ENCODE measurements around the gene SOX6. TPM values are rescaled to one million over a fixed set of nuclear protein-coding genes. Genes with fewer than 3 reads are reported as not detected.

The SOX6 gene
- total and polyA plus RNA-seq, 2 experiments from 2014 or later: 0.03 to 0.66 TPM

DNA sequence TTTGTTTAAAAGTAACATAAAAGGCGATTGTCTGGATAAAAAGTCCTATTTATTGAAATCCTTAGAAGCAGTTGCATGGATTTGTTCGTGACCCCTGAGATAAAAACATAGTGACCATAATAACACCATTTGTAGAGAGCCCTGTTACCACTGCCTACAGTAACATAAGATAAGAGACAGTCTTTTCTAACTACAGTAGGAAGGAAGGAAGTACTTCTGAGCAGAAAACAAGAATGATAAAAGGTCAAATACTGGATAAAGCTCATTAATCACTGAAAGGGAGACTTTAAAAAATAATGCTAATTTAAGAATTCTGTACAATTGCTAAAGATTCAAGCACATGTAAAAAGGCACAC, 47.1 kb upstream of the SOX6 start:
- Mint-ChIP-seq H3K4me3 (0 out of 3 replicates have a peak overlapping the region, but pooled peaks have one; percentile 6), H3K27ac (no peak overlapping the region), H3K27me3 (ENCODE audit: insufficient read depth, low read depth, poor library complexity) (peaks cover 84% of the 10 kb centered on the region), H3K4me1 (peaks cover 48% of the 10 kb centered on the region), H3K36me3 (ENCODE audit: low read depth) (no peaks in the 10 kb centered on the region), H3K9me3 (no peaks in the 10 kb centered on the region)
- DNase-seq (ENCODE audit: low spot score): no peak
- Histone ChIP-seq H3K79me2 (replicated peaks; ENCODE audit: insufficient read depth) (no peaks in the 10 kb centered on the region), H3K4me2 (0 out of 2 replicates have a peak overlapping the region, but pooled peaks have one; percentile 19), H3K9me2 (ENCODE audit: insufficient read depth) (no peaks in the 10 kb centered on the region), H3K4me3 (no peak overlapping the region), H2AFZ (no peak overlapping the region), H3K4me1 (ENCODE audit: insufficient read depth) (peaks cover 41% of the 10 kb centered on the region), H3K36me3 (ENCODE audit: insufficient read depth) (no peaks in the 10 kb centered on the region), H3K27ac (ENCODE audit: low read depth) (no peak overlapping the region), H3F3A (replicated peaks; ENCODE audit: low read depth) (no peaks in the 10 kb centered on the region), H3K27me3 (ENCODE audit: insufficient read depth) (peaks cover 100% of the 10 kb centered on the region), H4K20me1 (replicated peaks; ENCODE audit: insufficient read depth) (peaks cover 10% of the 10 kb centered on the region; the same call in 1 of the 2 replicates)
- TF ChIP-seq, protein P1, sequence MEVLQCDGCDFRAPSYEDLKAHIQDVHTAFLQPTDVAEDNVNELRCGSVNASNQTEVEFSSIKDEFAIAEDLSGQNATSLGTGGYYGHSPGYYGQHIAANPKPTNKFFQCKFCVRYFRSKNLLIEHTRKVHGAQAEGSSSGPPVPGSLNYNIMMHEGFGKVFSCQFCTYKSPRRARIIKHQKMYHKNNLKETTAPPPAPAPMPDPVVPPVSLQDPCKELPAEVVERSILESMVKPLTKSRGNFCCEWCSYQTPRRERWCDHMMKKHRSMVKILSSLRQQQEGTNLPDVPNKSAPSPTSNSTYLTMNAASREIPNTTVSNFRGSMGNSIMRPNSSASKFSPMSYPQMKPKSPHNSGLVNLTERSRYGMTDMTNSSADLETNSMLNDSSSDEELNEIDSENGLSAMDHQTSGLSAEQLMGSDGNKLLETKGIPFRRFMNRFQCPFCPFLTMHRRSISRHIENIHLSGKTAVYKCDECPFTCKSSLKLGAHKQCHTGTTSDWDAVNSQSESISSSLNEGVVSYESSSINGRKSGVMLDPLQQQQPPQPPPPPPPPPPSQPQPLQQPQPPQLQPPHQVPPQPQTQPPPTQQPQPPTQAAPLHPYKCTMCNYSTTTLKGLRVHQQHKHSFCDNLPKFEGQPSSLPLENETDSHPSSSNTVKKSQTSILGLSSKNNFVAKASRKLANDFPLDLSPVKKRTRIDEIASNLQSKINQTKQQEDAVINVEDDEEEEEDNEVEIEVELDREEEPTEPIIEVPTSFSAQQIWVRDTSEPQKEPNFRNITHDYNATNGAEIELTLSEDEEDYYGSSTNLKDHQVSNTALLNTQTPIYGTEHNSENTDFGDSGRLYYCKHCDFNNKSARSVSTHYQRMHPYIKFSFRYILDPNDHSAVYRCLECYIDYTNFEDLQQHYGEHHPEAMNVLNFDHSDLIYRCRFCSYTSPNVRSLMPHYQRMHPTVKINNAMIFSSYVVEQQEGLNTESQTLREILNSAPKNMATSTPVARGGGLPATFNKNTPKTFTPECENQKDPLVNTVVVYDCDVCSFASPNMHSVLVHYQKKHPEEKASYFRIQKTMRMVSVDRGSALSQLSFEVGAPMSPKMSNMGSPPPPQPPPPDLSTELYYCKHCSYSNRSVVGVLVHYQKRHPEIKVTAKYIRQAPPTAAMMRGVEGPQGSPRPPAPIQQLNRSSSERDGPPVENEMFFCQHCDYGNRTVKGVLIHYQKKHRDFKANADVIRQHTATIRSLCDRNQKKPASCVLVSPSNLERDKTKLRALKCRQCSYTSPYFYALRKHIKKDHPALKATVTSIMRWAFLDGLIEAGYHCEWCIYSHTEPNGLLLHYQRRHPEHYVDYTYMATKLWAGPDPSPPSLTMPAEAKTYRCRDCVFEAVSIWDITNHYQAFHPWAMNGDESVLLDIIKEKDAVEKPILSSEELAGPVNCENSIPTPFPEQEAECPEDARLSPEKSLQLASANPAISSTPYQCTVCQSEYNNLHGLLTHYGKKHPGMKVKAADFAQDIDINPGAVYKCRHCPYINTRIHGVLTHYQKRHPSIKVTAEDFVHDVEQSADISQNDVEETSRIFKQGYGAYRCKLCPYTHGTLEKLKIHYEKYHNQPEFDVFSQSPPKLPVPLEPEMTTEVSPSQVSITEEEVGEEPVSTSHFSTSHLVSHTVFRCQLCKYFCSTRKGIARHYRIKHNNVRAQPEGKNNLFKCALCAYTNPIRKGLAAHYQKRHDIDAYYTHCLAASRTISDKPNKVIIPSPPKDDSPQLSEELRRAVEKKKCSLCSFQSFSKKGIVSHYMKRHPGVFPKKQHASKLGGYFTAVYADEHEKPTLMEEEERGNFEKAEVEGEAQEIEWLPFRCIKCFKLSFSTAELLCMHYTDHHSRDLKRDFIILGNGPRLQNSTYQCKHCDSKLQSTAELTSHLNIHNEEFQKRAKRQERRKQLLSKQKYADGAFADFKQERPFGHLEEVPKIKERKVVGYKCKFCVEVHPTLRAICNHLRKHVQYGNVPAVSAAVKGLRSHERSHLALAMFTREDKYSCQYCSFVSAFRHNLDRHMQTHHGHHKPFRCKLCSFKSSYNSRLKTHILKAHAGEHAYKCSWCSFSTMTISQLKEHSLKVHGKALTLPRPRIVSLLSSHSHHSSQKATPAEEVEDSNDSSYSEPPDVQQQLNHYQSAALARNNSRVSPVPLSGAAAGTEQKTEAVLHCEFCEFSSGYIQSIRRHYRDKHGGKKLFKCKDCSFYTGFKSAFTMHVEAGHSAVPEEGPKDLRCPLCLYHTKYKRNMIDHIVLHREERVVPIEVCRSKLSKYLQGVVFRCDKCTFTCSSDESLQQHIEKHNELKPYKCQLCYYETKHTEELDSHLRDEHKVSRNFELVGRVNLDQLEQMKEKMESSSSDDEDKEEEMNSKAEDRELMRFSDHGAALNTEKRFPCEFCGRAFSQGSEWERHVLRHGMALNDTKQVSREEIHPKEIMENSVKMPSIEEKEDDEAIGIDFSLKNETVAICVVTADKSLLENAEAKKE (CRISPR knock-in tag; IDR thresholded peaks at IDR 0.05): no peak
- TF ChIP-seq NANOG (IDR thresholded peaks at IDR 0.05; ENCODE audit: borderline replicate concordance) (no peak), POLR2AphosphoS5 (IDR thresholded peaks at IDR 0.05; ENCODE audit: low read depth) (no peak), JUNB (IDR thresholded peaks at IDR 0.05; ENCODE audit: unreplicated experiment) (no peak), CREB1 (CRISPR knock-in tag; IDR thresholded peaks at IDR 0.05; ENCODE audit: low read depth) (no peak), ZNF114 (CRISPR knock-in tag; IDR thresholded peaks at IDR 0.05) (no peak), ZNF331 (CRISPR knock-in tag; IDR thresholded peaks at IDR 0.05; ENCODE audit: low read depth) (no peak), EZH2phosphoT487 (IDR thresholded peaks at IDR 0.05; ENCODE audit: unreplicated experiment) (no peak), EZH2 (IDR thresholded peaks at IDR 0.05; ENCODE audit: low read depth, unreplicated experiment) (no peak), STAT1 (IDR thresholded peaks at IDR 0.05; ENCODE audit: unreplicated experiment) (no peak)
- TF ChIP-seq, protein P2, sequence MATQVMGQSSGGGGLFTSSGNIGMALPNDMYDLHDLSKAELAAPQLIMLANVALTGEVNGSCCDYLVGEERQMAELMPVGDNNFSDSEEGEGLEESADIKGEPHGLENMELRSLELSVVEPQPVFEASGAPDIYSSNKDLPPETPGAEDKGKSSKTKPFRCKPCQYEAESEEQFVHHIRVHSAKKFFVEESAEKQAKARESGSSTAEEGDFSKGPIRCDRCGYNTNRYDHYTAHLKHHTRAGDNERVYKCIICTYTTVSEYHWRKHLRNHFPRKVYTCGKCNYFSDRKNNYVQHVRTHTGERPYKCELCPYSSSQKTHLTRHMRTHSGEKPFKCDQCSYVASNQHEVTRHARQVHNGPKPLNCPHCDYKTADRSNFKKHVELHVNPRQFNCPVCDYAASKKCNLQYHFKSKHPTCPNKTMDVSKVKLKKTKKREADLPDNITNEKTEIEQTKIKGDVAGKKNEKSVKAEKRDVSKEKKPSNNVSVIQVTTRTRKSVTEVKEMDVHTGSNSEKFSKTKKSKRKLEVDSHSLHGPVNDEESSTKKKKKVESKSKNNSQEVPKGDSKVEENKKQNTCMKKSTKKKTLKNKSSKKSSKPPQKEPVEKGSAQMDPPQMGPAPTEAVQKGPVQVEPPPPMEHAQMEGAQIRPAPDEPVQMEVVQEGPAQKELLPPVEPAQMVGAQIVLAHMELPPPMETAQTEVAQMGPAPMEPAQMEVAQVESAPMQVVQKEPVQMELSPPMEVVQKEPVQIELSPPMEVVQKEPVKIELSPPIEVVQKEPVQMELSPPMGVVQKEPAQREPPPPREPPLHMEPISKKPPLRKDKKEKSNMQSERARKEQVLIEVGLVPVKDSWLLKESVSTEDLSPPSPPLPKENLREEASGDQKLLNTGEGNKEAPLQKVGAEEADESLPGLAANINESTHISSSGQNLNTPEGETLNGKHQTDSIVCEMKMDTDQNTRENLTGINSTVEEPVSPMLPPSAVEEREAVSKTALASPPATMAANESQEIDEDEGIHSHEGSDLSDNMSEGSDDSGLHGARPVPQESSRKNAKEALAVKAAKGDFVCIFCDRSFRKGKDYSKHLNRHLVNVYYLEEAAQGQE (IDR thresholded peaks at IDR 0.05; ENCODE audit: unreplicated experiment): no peak
- TF ChIP-seq, protein P3, sequence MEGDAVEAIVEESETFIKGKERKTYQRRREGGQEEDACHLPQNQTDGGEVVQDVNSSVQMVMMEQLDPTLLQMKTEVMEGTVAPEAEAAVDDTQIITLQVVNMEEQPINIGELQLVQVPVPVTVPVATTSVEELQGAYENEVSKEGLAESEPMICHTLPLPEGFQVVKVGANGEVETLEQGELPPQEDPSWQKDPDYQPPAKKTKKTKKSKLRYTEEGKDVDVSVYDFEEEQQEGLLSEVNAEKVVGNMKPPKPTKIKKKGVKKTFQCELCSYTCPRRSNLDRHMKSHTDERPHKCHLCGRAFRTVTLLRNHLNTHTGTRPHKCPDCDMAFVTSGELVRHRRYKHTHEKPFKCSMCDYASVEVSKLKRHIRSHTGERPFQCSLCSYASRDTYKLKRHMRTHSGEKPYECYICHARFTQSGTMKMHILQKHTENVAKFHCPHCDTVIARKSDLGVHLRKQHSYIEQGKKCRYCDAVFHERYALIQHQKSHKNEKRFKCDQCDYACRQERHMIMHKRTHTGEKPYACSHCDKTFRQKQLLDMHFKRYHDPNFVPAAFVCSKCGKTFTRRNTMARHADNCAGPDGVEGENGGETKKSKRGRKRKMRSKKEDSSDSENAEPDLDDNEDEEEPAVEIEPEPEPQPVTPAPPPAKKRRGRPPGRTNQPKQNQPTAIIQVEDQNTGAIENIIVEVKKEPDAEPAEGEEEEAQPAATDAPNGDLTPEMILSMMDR (conservative IDR thresholded peaks at IDR 0.05; ENCODE audit: low read depth in 2 of 2): no peak
- TF ChIP-seq, protein P4, sequence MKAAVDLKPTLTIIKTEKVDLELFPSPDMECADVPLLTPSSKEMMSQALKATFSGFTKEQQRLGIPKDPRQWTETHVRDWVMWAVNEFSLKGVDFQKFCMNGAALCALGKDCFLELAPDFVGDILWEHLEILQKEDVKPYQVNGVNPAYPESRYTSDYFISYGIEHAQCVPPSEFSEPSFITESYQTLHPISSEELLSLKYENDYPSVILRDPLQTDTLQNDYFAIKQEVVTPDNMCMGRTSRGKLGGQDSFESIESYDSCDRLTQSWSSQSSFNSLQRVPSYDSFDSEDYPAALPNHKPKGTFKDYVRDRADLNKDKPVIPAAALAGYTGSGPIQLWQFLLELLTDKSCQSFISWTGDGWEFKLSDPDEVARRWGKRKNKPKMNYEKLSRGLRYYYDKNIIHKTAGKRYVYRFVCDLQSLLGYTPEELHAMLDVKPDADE (IDR thresholded peaks at IDR 0.05): no peak
- peak; percentile 66 for ATAC-seq

All from GM23338 (cell line).